ENCODE data around the gene NAALADL2. TPM values are rescaled to one million over a fixed set of nuclear protein-coding genes. Genes with fewer than 3 reads are reported as not detected.

NAALADL2 gene
- total RNA-seq, 1 donor from 2014 or later: 2.9 TPM

DNA sequence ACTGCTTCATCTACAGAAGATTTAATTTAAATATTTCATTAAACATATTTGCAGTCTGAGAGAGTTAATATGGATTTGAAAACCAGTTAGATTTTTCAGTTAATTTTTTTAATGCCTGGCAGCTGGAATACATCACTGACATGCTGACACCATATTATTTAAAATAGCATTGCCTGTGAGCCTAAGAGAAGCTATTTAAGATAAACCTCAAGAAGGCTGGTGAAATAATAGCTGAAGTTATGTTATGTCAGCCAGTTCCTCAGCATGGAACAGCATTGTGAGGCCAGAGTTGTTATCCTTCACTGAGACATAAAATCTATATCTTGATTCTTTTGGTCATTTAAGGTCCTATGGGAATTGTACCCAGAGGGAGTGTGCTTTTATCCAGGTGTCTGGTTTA lies 705.2 kb downstream of the NAALADL2 start:
- no peak for DNase-seq (ENCODE audit: low read depth)
- TF ChIP-seq, protein P1, sequence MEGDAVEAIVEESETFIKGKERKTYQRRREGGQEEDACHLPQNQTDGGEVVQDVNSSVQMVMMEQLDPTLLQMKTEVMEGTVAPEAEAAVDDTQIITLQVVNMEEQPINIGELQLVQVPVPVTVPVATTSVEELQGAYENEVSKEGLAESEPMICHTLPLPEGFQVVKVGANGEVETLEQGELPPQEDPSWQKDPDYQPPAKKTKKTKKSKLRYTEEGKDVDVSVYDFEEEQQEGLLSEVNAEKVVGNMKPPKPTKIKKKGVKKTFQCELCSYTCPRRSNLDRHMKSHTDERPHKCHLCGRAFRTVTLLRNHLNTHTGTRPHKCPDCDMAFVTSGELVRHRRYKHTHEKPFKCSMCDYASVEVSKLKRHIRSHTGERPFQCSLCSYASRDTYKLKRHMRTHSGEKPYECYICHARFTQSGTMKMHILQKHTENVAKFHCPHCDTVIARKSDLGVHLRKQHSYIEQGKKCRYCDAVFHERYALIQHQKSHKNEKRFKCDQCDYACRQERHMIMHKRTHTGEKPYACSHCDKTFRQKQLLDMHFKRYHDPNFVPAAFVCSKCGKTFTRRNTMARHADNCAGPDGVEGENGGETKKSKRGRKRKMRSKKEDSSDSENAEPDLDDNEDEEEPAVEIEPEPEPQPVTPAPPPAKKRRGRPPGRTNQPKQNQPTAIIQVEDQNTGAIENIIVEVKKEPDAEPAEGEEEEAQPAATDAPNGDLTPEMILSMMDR (IDR thresholded peaks at IDR 0.05; ENCODE audit: insufficient read depth, low read length, poor library complexity, severe bottlenecking): no peak
- H3K36me3 ChIP-seq (ENCODE audit: control insufficient read depth, insufficient read depth, low read length): no peaks in the 10 kb centered on the region
- H3K4me3 ChIP-seq (ENCODE audit: low read depth, low read length): no peak overlapping the region
- no peaks in the 10 kb centered on the region for H3K27me3 ChIP-seq (ENCODE audit: control insufficient read depth, insufficient read depth, low read length)

DNA sequence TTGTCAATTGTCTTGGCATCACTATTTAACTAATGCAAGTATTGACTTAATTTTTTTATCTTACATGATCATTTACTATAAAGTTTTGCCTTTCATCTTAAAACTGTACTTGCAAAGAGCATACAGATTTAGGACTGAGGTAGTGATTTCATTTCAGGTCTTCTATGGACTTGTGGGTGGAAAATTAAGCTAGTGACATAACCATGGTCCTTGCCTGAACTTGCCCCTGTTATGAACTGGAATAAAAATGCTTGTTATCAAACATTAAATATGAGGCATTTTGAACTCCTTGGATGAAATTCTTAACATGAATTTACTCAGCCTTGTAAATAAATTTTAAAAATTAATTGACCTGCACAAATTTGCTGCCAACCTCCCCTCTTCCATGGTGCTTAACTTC lies 712.0 kb downstream of the NAALADL2 start:
- no peaks in the 10 kb centered on the region for H3K27me3 ChIP-seq (ENCODE audit: control insufficient read depth, insufficient read depth, low read length)
- DNase-seq (ENCODE audit: low read depth): no peak
- TF ChIP-seq, protein P1 (IDR thresholded peaks at IDR 0.05; ENCODE audit: insufficient read depth, low read length, poor library complexity, severe bottlenecking): no peak

DNA sequence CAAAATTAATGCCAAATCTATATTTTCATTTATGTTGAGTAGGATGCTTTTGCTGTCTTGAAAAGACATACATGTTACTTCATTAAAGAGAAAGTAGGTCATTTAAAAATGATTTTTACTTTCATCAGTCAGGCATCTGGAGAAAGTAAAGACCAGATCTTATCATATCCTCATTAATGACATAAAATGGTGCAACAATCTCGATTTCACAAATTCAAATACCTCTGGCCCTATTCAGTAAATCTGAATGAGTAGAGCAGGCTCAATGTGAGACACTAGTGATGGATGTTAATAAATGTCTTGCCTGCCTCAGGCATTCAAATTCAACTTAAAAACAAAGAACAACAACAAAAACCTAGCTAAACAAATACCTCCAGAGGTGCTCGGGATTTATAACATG lies 714.1 kb downstream of the NAALADL2 start:
- DNase-seq (ENCODE audit: low read depth): no peak
- Histone ChIP-seq H3K36me3 (ENCODE audit: control insufficient read depth, insufficient read depth, low read length) (no peaks in the 10 kb centered on the region), H3K4me3 (ENCODE audit: low read depth, low read length) (no peak overlapping the region), H3K27me3 (ENCODE audit: control insufficient read depth, insufficient read depth, low read length) (no peaks in the 10 kb centered on the region)
- TF ChIP-seq, protein P1 (IDR thresholded peaks at IDR 0.05; ENCODE audit: insufficient read depth, low read length, poor library complexity, severe bottlenecking): no peak

More for the DNA sequence above, 712.0 kb downstream of the NAALADL2 start:
- no peaks in the 10 kb centered on the region for H3K36me3 ChIP-seq (ENCODE audit: control insufficient read depth, insufficient read depth, low read length)
- H3K4me3 ChIP-seq (ENCODE audit: low read depth, low read length): no peak overlapping the region

DNA sequence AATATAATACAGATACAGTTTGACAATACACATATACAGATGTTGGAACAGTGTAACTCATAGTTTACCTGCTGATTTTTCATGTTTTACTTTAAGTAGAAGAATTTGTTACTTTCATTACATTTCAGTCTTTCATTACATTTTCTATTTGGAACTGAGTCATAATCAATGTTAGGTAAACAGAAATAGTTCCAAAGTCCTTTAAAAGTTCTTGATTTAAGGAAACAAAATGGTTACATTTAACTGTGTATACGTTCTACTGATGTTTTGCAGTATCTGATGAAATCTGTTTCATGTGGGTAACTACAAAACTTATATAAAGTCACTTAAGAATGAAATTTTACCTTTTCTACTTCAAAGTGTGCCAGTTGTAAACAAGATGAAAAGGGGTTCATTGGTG lies 721.2 kb downstream of the NAALADL2 start:
- Histone ChIP-seq H3K27me3 (ENCODE audit: control insufficient read depth, insufficient read depth, low read length) (no peaks in the 10 kb centered on the region), H3K4me3 (ENCODE audit: low read depth, low read length) (no peak overlapping the region), H3K36me3 (ENCODE audit: control insufficient read depth, insufficient read depth, low read length) (no peaks in the 10 kb centered on the region)
- TF ChIP-seq, protein P1 (IDR thresholded peaks at IDR 0.05; ENCODE audit: insufficient read depth, low read length, poor library complexity, severe bottlenecking): no peak
- no peak for DNase-seq (ENCODE audit: low read depth)

DNA sequence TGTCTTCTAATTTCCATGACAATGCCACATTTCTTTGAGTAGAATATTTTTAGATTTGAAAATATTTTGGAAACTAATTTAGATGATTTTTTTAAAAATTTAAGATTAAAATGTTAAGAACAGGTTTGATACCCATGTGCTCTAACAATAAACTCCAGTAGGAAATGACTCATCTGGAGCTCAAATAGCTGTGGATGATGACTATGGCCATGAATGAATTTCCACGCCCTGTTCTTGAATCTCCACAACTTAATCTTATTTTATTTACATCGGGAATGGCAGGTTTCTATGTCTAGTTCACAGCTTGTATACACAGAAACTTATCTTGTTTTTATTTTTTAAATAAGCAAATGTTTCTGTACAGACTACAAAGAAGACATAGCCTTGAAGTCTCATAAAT lies 726.8 kb downstream of the NAALADL2 start:
- no peak overlapping the region for H3K4me3 ChIP-seq (ENCODE audit: low read depth, low read length)
- no peaks in the 10 kb centered on the region for H3K36me3 ChIP-seq (ENCODE audit: control insufficient read depth, insufficient read depth, low read length)
- TF ChIP-seq, protein P1 (IDR thresholded peaks at IDR 0.05; ENCODE audit: insufficient read depth, low read length, poor library complexity, severe bottlenecking): no peak
- H3K27me3 ChIP-seq (ENCODE audit: control insufficient read depth, insufficient read depth, low read length): no peaks in the 10 kb centered on the region
- DNase-seq (ENCODE audit: low read depth): peak; percentile 14

DNA sequence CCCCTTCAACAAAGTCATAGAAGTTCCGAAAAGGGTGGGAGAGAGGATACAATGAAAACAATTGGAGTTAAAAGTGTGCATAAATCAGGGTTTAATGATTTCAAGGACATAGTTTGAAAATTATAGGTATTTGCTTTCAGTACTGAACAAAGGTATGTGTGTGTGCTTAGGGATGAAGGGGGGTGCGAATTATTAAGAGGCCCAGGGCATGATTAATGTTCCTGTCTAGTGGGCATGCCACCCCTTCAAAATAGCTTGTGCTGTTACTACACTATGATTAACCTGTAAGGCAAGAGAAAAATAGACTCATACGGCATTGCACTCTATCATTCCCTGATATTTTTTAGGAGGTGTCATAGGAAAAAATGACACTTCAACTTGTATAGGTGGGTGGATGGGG lies 731.6 kb downstream of the NAALADL2 start:
- no peaks in the 10 kb centered on the region for H3K36me3 ChIP-seq (ENCODE audit: control insufficient read depth, insufficient read depth, low read length)
- H3K4me3 ChIP-seq (ENCODE audit: low read depth, low read length): no peak overlapping the region
- DNase-seq (ENCODE audit: low read depth): no peak
- no peaks in the 10 kb centered on the region for H3K27me3 ChIP-seq (ENCODE audit: control insufficient read depth, insufficient read depth, low read length)
- TF ChIP-seq, protein P1 (IDR thresholded peaks at IDR 0.05; ENCODE audit: insufficient read depth, low read length, poor library complexity, severe bottlenecking): no peak

All from kidney epithelial cell (primary cell).